Natural killer cell (primary cell): Measurements from ENCODE around the gene TMEM129. TPM values are rescaled to one million over a fixed set of nuclear protein-coding genes. Genes with fewer than 3 reads are reported as not detected.
A peak's percentile ranks its signal among the peaks of the same experiment; 100 is the strongest.

Experiments used
- ATAC-seq, 3 donors: fragments of 150-1000 bp in 2 of 3; fragments of 200-7000 bp in 1 of 3; cut with Tn5 transposase; 1 replicate in 1 of 3; 2 replicates in 2 of 3; pipeline ENCODE4 v1.10.0; 2021; ENCODE audit warnings: mild to moderate bottlenecking in 2 of 3, moderate library complexity in 2 of 3
- DNase-seq, 2 donors: peaks; one replicate each; pipeline versions ENCODE4 v3.0.0 to v3.0.0-alpha.2; 2013 to 2021; ENCODE audit warnings: mixed read lengths in 1 of 2
- H3K27ac ChIP-seq: one replicate; pipeline ENCODE4 v1.5.1; 2013; ENCODE audit warnings: mild to moderate bottlenecking, low read length
- H3K27me3 ChIP-seq: one replicate; pipeline ENCODE4 v1.6.1; 2013; ENCODE audit warnings: low read length; ENCODE audit not compliant: control insufficient read depth, insufficient read depth
- H3K36me3 ChIP-seq: one replicate; pipeline ENCODE4 v1.6.1; 2013; ENCODE audit warnings: low read length; ENCODE audit not compliant: control insufficient read depth, insufficient read depth
- H3K4me1 ChIP-seq: one replicate; pipeline ENCODE4 v1.6.1; 2013; ENCODE audit warnings: low read length; ENCODE audit not compliant: control insufficient read depth, insufficient read depth
- H3K4me3 ChIP-seq: one replicate; pipeline ENCODE4 v1.5.1; 2013; ENCODE audit warnings: low read length
- H3K9me3 ChIP-seq: one replicate; pipeline ENCODE4 v1.6.1; 2013; ENCODE audit warnings: low read length; ENCODE audit not compliant: control insufficient read depth, insufficient read depth
- H3K27ac Mint-ChIP-seq, 2 donors: one replicate each; pipeline ENCODE4 v1.8.0; 2022; ENCODE audit warnings: mild to moderate bottlenecking in 2 of 2, mixed read lengths in 2 of 2, moderate library complexity in 1 of 2
- H3K27me3 Mint-ChIP-seq, 2 donors: one replicate each; pipeline ENCODE4 v1.8.0; 2022; ENCODE audit warnings: low read depth in 2 of 2, mixed read lengths in 2 of 2
- H3K36me3 Mint-ChIP-seq: one replicate; pipeline ENCODE4 v1.8.0; 2022; ENCODE audit warnings: mixed read lengths
- H3K4me1 Mint-ChIP-seq, 2 donors: one replicate each; pipeline ENCODE4 v1.8.0; 2022; ENCODE audit warnings: mixed read lengths in 2 of 2
- H3K4me3 Mint-ChIP-seq: one replicate; pipeline ENCODE4 v1.8.0; 2022; ENCODE audit warnings: mild to moderate bottlenecking, moderate library complexity, mixed read lengths
- H3K9me3 Mint-ChIP-seq, 2 donors: one replicate each; pipeline ENCODE4 v1.8.0; 2022; ENCODE audit warnings: mixed read lengths in 2 of 2
- WGBS: methylation state at CpG from one replicate; pipeline ENCODE4 v1.1.7; 2013; ENCODE audit warnings: missing lambda C conversion rate; ENCODE audit not compliant: insufficient coverage; 5-methylcytosine and 5-hydroxymethylcytosine counted together
- intact Hi-C: fragments of 100-400 bp; cut with micrococcal nuclease; formaldehyde crosslinking; loops from one replicate; pipeline ENCODE4 v1.14.2; 2022
- total RNA-seq, 4 donors: library from RNA; stranded (reverse); fragments of 120-200 nt in 1 of 4; gene quantifications; one replicate each; pipeline versions ENCODE4 v1.2.3 to v1.2.4, GENCODE V29; 2013 to 2022
- TF ChIP-seq, protein P1 (sequence below): fragments of 200-600 bp; IDR thresholded peaks from one replicate; pipeline ENCODE4 v1.8.0; 2022; ENCODE audit warnings: antibody characterized with exemption

The TMEM129 gene, protein sequence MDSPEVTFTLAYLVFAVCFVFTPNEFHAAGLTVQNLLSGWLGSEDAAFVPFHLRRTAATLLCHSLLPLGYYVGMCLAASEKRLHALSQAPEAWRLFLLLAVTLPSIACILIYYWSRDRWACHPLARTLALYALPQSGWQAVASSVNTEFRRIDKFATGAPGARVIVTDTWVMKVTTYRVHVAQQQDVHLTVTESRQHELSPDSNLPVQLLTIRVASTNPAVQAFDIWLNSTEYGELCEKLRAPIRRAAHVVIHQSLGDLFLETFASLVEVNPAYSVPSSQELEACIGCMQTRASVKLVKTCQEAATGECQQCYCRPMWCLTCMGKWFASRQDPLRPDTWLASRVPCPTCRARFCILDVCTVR
- total RNA-seq, result 10 to 100 TPM; 18.2 to 26.9 (median 20.8) TPM
- 21.0 TPM for total RNA-seq (2013)

DNA sequence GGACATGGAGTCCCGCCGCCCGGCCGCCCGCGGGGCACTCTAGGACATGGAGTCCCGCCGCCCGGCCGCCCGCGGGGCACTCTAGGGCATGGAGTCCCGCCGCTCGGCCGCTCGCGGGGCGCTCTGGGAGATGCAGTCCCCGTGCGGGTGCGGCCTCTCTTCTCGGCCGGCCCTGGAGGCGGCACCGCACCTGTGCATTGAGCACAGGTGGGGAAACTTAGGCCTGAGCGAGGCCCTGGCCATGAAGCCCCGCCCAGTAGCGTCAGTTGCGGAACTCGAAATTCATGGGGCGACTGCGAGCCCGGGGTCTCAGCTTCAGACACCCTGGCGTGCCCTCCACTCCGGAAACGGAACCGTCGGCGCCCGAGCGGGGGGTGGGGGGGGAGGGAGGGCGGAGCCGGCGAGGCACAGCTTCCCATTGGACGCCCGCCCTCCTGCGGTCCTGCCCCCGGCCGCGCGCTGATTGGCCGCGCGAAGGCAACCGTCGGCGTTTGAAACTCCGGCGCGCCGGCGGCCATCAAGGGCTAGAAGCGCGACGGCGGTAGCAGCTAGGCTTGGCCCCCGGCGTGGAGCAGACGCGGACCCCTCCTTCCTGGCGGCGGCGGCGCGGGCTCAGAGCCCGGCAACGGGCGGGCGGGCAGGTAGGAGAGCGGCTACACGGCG lies at the start of gene TMEM129, which contains the start of gene TACC3:
Gene TMEM129, minus strand, starts transcription at position 321 of the 663 bp plus-strand sequence. CDS start 486 bp downstream, outside the sequence.
Gene TACC3, plus strand, starts transcription at position 519 of the 663 bp plus-strand sequence. CDS start 1,901 bp downstream, outside the sequence.
- Mint-ChIP-seq H3K27ac (peak within 1 kb of the TSS; percentile 92 to 93), H3K36me3 (no peaks in the 10 kb centered on the region), H3K4me1 (peaks cover 25 to 39% of the 10 kb centered on the region in 2 donors), H3K4me3 (peak within 1 kb of the TSS; percentile 89), H3K9me3 (no peaks in the 10 kb centered on the region), H3K27me3 (no peaks in the 10 kb centered on the region)
- DNase-seq (peak; percentile 90 to 98), ATAC-seq (peak; percentile 80 to 90 (median 84))
- under 1% methylated on average over 75 of the region's 83 CpGs for WGBS
- Histone ChIP-seq H3K4me1 (peaks cover 64% of the 10 kb centered on the region), H3K4me3 (peak within 1 kb of the TSS; percentile 52), H3K27me3 (no peaks in the 10 kb centered on the region), H3K36me3 (peaks cover 19% of the 10 kb centered on the region), H3K9me3 (no peaks in the 10 kb centered on the region), H3K27ac (peak within 1 kb of the TSS; percentile 77)
- TF ChIP-seq, protein P1, sequence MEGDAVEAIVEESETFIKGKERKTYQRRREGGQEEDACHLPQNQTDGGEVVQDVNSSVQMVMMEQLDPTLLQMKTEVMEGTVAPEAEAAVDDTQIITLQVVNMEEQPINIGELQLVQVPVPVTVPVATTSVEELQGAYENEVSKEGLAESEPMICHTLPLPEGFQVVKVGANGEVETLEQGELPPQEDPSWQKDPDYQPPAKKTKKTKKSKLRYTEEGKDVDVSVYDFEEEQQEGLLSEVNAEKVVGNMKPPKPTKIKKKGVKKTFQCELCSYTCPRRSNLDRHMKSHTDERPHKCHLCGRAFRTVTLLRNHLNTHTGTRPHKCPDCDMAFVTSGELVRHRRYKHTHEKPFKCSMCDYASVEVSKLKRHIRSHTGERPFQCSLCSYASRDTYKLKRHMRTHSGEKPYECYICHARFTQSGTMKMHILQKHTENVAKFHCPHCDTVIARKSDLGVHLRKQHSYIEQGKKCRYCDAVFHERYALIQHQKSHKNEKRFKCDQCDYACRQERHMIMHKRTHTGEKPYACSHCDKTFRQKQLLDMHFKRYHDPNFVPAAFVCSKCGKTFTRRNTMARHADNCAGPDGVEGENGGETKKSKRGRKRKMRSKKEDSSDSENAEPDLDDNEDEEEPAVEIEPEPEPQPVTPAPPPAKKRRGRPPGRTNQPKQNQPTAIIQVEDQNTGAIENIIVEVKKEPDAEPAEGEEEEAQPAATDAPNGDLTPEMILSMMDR, result no peak
- intact Hi-C loops, result loop anchor here (1.0 to 5.0 kb wide), 3 partner anchors 9 to 136 kb away; partner anchors contain the start of genes FAM53A, LETM1 and SLBP

DNA sequence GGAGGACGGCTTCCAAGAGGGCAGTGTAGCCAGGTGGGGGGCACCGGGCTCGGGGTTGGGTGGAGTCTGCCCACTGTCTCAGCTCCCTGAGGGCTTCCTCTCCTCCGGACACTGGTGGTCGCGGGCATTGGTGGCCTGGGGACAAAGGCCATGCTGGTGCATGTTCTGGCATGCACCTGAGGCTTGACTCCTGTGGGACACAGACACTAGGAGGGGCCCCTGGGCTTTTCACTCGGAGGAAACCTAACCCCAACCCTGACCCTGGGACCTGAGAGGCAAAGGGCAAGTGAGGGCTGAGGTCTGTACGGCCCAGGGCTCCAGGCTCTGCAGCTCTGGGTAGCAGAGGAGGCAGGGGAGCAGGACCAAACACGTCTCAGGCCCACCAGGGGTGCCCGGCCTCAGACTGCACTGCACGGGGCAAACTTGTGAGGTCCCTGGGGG lies 49.7 kb upstream of the TMEM129 start:
- Mint-ChIP-seq H3K4me3 (no peak overlapping the region), H3K36me3 (no peaks in the 10 kb centered on the region), H3K27ac (no peak overlapping the region), H3K27me3 (peaks cover 7 to 8% of the 10 kb centered on the region in 2 donors), H3K9me3 (no peaks in the 10 kb centered on the region), H3K4me1 (peaks cover 0 to 9% of the 10 kb centered on the region in 2 donors)
- Histone ChIP-seq H3K27me3 (peaks cover 12% of the 10 kb centered on the region), H3K27ac (no peak overlapping the region), H3K4me3 (no peak overlapping the region), H3K9me3 (no peaks in the 10 kb centered on the region), H3K4me1 (peaks cover 5% of the 10 kb centered on the region), H3K36me3 (no peaks in the 10 kb centered on the region)
- TF ChIP-seq, protein P1, result no peak
- WGBS, result 75% methylated on average over 11 of the region's 11 CpGs
- ATAC-seq (no peak), DNase-seq (no peak)
- intact Hi-C loops, result no loop called here

DNA sequence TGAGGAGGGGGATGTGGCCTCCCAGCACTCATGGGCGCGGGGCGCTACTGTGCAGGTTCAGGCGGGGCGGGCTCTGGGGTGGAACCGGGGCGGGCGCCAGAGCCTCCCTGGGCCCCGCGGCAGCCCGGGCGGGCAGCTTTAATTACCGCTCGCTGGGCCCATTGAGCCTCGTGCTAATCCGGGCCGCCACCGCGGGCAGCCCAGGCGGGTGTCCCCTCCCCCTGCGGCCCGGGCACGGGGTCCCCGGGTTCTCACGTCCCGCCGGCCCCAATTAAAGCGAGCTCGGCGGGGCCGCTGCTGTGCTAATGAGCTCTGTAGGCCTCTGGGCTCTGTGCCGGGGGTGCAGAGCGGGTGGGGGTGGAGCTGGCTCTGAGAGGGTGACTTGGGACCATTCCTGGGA lies 49.1 kb upstream of the TMEM129 start:
- Histone ChIP-seq H3K27ac (no peak overlapping the region), H3K36me3 (no peaks in the 10 kb centered on the region), H3K4me3 (no peak overlapping the region), H3K27me3 (peaks cover 12% of the 10 kb centered on the region), H3K4me1 (peaks cover 5% of the 10 kb centered on the region), H3K9me3 (no peaks in the 10 kb centered on the region)
- intact Hi-C loops, result no loop called here
- peaks cover 7 to 13% of the 10 kb centered on the region in 2 donors for H3K27me3 Mint-ChIP-seq
- ATAC-seq, result no peak
- 71% methylated on average over 32 of the region's 33 CpGs for WGBS
- TF ChIP-seq, protein P1, result no peak
- H3K36me3 Mint-ChIP-seq, result no peaks in the 10 kb centered on the region
- no peaks in the 10 kb centered on the region for H3K9me3 Mint-ChIP-seq
- no peak overlapping the region for H3K4me3 Mint-ChIP-seq
- no peak overlapping the region for H3K27ac Mint-ChIP-seq
- DNase-seq, result no peak
- H3K4me1 Mint-ChIP-seq, result peaks cover 0 to 9% of the 10 kb centered on the region in 2 donors
